ENCODE results near the gene SORL1.

DNA sequence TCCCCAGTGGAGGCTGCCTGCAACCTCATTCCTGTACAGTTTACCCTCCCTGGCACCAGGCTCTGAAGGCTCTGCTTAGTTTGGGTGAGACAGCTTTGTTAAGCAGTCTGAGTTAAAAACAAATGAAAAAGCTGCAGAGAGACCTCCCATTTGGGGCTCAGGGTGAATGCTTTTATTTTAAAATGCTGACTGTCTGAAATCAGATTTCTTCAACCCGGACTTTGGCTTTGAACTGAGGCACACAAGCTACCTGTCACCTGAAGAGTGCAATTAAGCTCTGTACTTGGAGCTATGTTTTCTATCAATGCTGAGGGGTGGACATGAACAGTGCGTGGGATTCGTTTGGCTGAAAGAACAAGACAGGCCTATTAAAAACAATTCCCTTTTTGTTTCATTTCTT, 218.2 kb downstream of the SORL1 start:
- TF ChIP-seq POLR2A (IDR thresholded peaks at IDR 0.05; ENCODE audit: low read depth, low read length) (no peak), POLR2AphosphoS5 (IDR thresholded peaks at IDR 0.05; ENCODE audit: low read depth, low read length) (no peak), TAF1 (IDR thresholded peaks at IDR 0.05; ENCODE audit: borderline replicate concordance, low read depth, low read length) (no peak)
